ENCODE measurements around the gene RYR3.

Gene RYR3

GRCh38 chr15:33320017-33320416, 9.2 kb downstream of the RYR3 start:
- no peak overlapping the region for H3K4me3 ChIP-seq (ENCODE audit: low read length)
- TF ChIP-seq CTCF (conservative IDR thresholded peaks at IDR 0.05; ENCODE audit: low read length), result no peak
- no peak for DNase-seq (ENCODE audit: low read depth)

DNA sequence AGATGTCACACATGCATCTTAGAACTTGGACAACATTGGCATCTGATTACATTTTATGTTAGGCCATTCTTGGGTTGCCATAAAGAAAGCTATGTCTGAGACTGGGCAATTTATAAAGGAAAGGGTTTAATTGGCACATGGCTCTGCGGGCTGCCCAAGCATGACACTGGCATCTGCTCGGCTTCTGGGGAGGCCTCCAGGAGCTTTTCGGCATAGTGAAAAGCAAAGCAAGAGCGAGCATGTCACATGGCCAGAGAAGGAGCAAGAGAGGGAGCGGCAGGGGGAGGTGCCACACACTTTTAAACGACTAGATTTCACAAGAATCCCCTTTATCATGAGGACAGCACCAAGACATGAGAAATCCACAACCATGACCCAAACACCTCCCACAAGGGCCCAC, 11.3 kb downstream of the RYR3 start:
- TF ChIP-seq CTCF (conservative IDR thresholded peaks at IDR 0.05; ENCODE audit: low read length), result no peak
- no peak for DNase-seq (ENCODE audit: low read depth)
- H3K4me3 ChIP-seq (ENCODE audit: low read length), result no peak overlapping the region

- no peak for DNase-seq (ENCODE audit: low read depth)
- TF ChIP-seq CTCF (conservative IDR thresholded peaks at IDR 0.05; ENCODE audit: low read length), result no peak
These were observed 13.8 kb downstream of the RYR3 start for GRCh38 chr15:33324609-33325008.

GRCh38 chr15:33326908-33327307, 16.1 kb downstream of the RYR3 start:
- DNase-seq (ENCODE audit: low read depth), result no peak
- no peak for TF ChIP-seq CTCF (conservative IDR thresholded peaks at IDR 0.05; ENCODE audit: low read length)
- H3K4me3 ChIP-seq (ENCODE audit: low read length), result no peak overlapping the region

More at GRCh38 chr15:33324609-33325008, 13.8 kb downstream of the RYR3 start:
- no peak overlapping the region for H3K4me3 ChIP-seq (ENCODE audit: low read length)

DNA sequence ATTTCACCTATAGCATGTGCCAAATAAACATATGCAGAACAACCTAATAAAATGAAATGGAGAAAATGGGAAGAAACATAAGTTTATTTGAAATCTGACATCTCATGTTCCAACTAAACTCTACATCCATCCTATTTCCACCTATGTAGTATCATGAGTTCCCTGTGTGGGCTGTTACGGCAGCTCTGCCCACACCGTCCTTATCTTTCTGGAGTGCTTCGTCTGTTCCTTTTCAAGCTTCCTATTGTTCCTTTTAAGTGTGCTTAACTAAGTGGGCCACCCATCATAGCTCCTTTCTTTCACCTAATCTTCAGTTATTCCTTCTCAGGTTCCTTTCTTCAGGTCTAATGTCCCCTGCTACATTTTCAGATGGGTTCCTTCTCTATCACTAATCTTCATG, 17.3 kb downstream of the RYR3 start:
- DNase-seq (ENCODE audit: low read depth), result no peak
- TF ChIP-seq CTCF (conservative IDR thresholded peaks at IDR 0.05; ENCODE audit: low read length), result no peak
- H3K4me3 ChIP-seq (ENCODE audit: low read length), result no peak overlapping the region

DNA sequence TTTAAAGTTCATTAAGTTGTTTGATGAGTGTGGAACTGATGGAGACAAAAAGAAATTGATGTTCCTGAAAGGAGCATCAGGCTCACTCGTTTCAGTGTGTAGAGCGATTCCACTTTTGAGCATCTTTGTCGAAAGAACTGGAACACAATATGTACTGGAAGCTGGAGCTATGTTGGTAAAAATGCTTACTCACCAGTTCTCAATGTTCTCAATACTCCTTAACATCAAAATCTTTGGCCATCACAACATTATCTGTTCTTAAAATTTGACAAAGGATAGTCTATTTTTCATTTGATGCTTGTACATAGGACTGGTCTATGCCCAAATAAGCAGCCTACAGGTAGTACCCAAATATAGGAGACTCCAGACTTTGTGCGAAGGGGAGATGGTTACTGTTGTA, 18.7 kb downstream of the RYR3 start:
- TF ChIP-seq CTCF (conservative IDR thresholded peaks at IDR 0.05; ENCODE audit: low read length), result no peak
- H3K4me3 ChIP-seq (ENCODE audit: low read length), result no peak overlapping the region
- DNase-seq (ENCODE audit: low read depth), result no peak

GRCh38 chr15:33330931-33331330, 20.2 kb downstream of the RYR3 start:
- DNase-seq (ENCODE audit: low read depth), result no peak
- TF ChIP-seq CTCF (conservative IDR thresholded peaks at IDR 0.05; ENCODE audit: low read length), result no peak
- no peak overlapping the region for H3K4me3 ChIP-seq (ENCODE audit: low read length)

All from AG10803 (cell line).